Esophagus muscularis mucosa (tissue), 4 donors: ENCODE data around the gene RAB40B. TPM values are rescaled to one million over a fixed set of nuclear protein-coding genes. Genes with fewer than 3 reads are reported as not detected.
A peak's percentile ranks its signal among the peaks of the same experiment; 100 is the strongest.

Experiments used
- DNase-seq: peaks from one replicate; pipeline ENCODE4 v3.0.0-alpha.2; 2017; ENCODE audit errors: extremely low spot score
- H3K27ac ChIP-seq, 4 donors: fragments of 200-600 bp; sonication (generic); replicated peaks in 1 of 4; 1 replicate in 3 of 4; 2 replicates in 1 of 4; pipeline ENCODE4 v1.5.1; 2016 to 2019; ENCODE audit warnings: mild to moderate bottlenecking in 1 of 4
- H3K27me3 ChIP-seq, 4 donors: fragments of 200-600 bp; sonication (generic); one replicate each; pipeline versions ENCODE4 v1.5.1 to v1.6.0; 2016 to 2019
- H3K36me3 ChIP-seq, 4 donors: fragments of 200-600 bp; sonication (generic); one replicate each; pipeline ENCODE4 v1.5.1; 2016 to 2019
- H3K4me1 ChIP-seq, 4 donors: fragments of 200-600 bp; sonication (generic); one replicate each; pipeline ENCODE4 v1.5.1; 2016 to 2019
- H3K4me3 ChIP-seq, 4 donors: fragments of 200-600 bp; sonication (generic); 1 replicate in 2 of 4; 2 replicates in 2 of 4; pipeline ENCODE4 v1.5.1; 2016 to 2019; ENCODE audit warnings: mild to moderate bottlenecking in 4 of 4, moderate library complexity in 1 of 4
- H3K9me3 ChIP-seq, 4 donors: fragments of 200-600 bp; sonication (generic); 1 replicate in 3 of 4; 2 replicates in 1 of 4; pipeline ENCODE4 v1.5.1; 2016 to 2019
- CTCF ChIP-seq, 3 experiments: fragments of 200-600 bp in 2 of 3; fragments of 450-650 bp in 1 of 3; sonication (generic) in 2 of 3; IDR thresholded peaks; one replicate each; pipeline ENCODE4 v1.5.1; 2017 to 2019; ENCODE audit warnings: antibody characterized with exemption in 3 of 3, mild to moderate bottlenecking in 2 of 3, moderate library complexity in 1 of 3
- EP300 ChIP-seq: sonication (generic); formaldehyde crosslinking; IDR thresholded peaks from one replicate; pipeline ENCODE4 v1.6.1; 2017; ENCODE audit warnings: antibody characterized with exemption
- POLR2A ChIP-seq: fragments of 450-650 bp; IDR thresholded peaks from one replicate; pipeline ENCODE4 v1.6.1; 2017; ENCODE audit warnings: antibody characterized with exemption, moderate library complexity, mild to moderate bottlenecking, low read depth
- POLR2AphosphoS5 ChIP-seq, 2 donors: sonication (generic); formaldehyde crosslinking; IDR thresholded peaks; one replicate each; pipeline ENCODE4 v1.6.1; 2017; ENCODE audit warnings: antibody characterized with exemption in 2 of 2
- WGBS: methylation state at CpG from one replicate; pipeline ENCODE4 v1.1.5; 2018; 5-methylcytosine and 5-hydroxymethylcytosine counted together
- intact Hi-C: fragments of 100-400 bp; cut with DNase I; formaldehyde crosslinking; loops from one replicate; pipeline ENCODE4 v1.15.1; 2023
- total RNA-seq, 4 donors: library from RNA; depleted of rRNA; stranded (reverse); fragments of >200 nt; gene quantifications; one replicate each; pipeline versions ENCODE4 v1.1.0 to v1.2.1, GENCODE V29; 2016

Gene RAB40B
- total RNA-seq, 4 donors from 2014 or later: 6.2 to 24.3 (median 19.4) TPM

- no peak for DNase-seq
- Histone ChIP-seq H3K4me3 (no peak overlapping the region), H3K27me3 (no peaks in the 10 kb centered on the region), H3K36me3 (peaks cover 8 to 40% (median 24%) of the 10 kb centered on the region in 4 donors), H3K27ac (no peak overlapping the region), H3K4me1 (peaks cover 0 to 7% (median 4%) of the 10 kb centered on the region in 4 donors), H3K9me3 (no peaks in the 10 kb centered on the region)
- TF ChIP-seq CTCF (IDR thresholded peaks at IDR 0.05): no peak
- no peak for TF ChIP-seq POLR2A
- TF ChIP-seq EP300: no peak
- no peak for TF ChIP-seq POLR2AphosphoS5 (IDR thresholded peaks at IDR 0.05)
- intact Hi-C loops: loop anchor here (5.0 kb wide), 1 partner anchor 98 kb away; the partner anchor contains the start of gene TBCD
- WGBS: 87% methylated on average over 25 of the region's 30 CpGs
Observed at GRCh38 chr17:82653651-82654528, 44.6 kb downstream of the RAB40B start.

- DNase-seq: no peak
- Histone ChIP-seq H3K4me3 (no peak overlapping the region), H3K27ac (no peak overlapping the region), H3K9me3 (no peaks in the 10 kb centered on the region), H3K36me3 (peaks cover 0 to 8% (median 0%) of the 10 kb centered on the region in 4 donors), H3K27me3 (no peaks in the 10 kb centered on the region), H3K4me1 (peaks cover 16 to 28% (median 25%) of the 10 kb centered on the region in 4 donors)
- no peak for TF ChIP-seq CTCF (IDR thresholded peaks at IDR 0.05)
- no peak for TF ChIP-seq POLR2A
- TF ChIP-seq EP300: no peak
- no peak for TF ChIP-seq POLR2AphosphoS5 (IDR thresholded peaks at IDR 0.05)
- intact Hi-C loops: loop anchor here (5.0 kb wide), 1 partner anchor 102 kb away; the partner anchor contains the start of gene TBCD
- WGBS: 74% methylated on average over 10 of the region's 10 CpGs
Observed at GRCh38 chr17:82650723-82651122, 47.8 kb downstream of the RAB40B start.

GRCh38 chr17:82649501-82650261, 48.8 kb downstream of the RAB40B start:
- WGBS: 86% methylated on average over 19 of the region's 22 CpGs
- TF ChIP-seq EP300 (no peak), CTCF (IDR thresholded peaks at IDR 0.05) (no peak), POLR2AphosphoS5 (IDR thresholded peaks at IDR 0.05) (no peak), POLR2A (no peak)
- Histone ChIP-seq H3K27me3 (no peaks in the 10 kb centered on the region), H3K9me3 (no peaks in the 10 kb centered on the region), H3K4me1 (peaks cover 25 to 39% (median 32%) of the 10 kb centered on the region in 4 donors), H3K4me3 (no peak overlapping the region), H3K27ac (peak overlapping the region in 3 of 4 donors; percentile 98 to 99 (median 98)), H3K36me3 (peaks cover 0 to 2% (median 0%) of the 10 kb centered on the region in 4 donors)
- no peak for DNase-seq
- intact Hi-C loops: loop anchor here (5.0 kb wide), 2 partner anchors 57 to 103 kb away; partner anchors contain the start of gene TBCD

- Histone ChIP-seq H3K9me3 (no peaks in the 10 kb centered on the region), H3K27ac (peak overlapping the region; percentile 79 to 99 (median 98)), H3K4me1 (peaks cover 25 to 40% (median 32%) of the 10 kb centered on the region in 4 donors), H3K27me3 (no peaks in the 10 kb centered on the region), H3K36me3 (peaks cover 0 to 10% (median 6%) of the 10 kb centered on the region in 4 donors), H3K4me3 (peak overlapping the region; percentile 51 to 93 (median 57))
- no peak for TF ChIP-seq POLR2A
- intact Hi-C loops: loop anchor here (5.0 kb wide), 1 partner anchor 57 kb away; no protein-coding TSS in a partner anchor
- 4% methylated on average over 16 of the region's 37 CpGs for WGBS
- DNase-seq: no peak
Observed at GRCh38 chr17:82648742-82649331, 49.7 kb downstream of the RAB40B start.
